Mucosa of descending colon (tissue), 3 donors: ENCODE data around the gene PAFAH1B1. TPM values are rescaled to one million over a fixed set of nuclear protein-coding genes. Genes with fewer than 3 reads are reported as not detected.

Experiments used
- ATAC-seq: fragments of 200-7000 bp; cut with Tn5 transposase; one replicate; pipeline ENCODE4 v1.9.1; 2020; ENCODE audit warnings: mild to moderate bottlenecking, moderate library complexity
- DNase-seq, 3 donors: peaks; one replicate each; pipeline ENCODE4 v3.0.0-alpha.2; 2020
- H3K36me3 ChIP-seq: fragments of 200-600 bp; one replicate; pipeline ENCODE4 v1.8.0; 2021; ENCODE audit warnings: low read depth, mild to moderate bottlenecking
- H3K4me1 ChIP-seq: fragments of 200-600 bp; one replicate; pipeline ENCODE4 v1.8.0; 2021; ENCODE audit warnings: low read depth, mild to moderate bottlenecking
- H3K4me3 ChIP-seq: fragments of 200-600 bp; one replicate; pipeline ENCODE4 v1.8.0; 2021; ENCODE audit warnings: mild to moderate bottlenecking
- H3K9me3 ChIP-seq: fragments of 200-600 bp; one replicate; pipeline ENCODE4 v1.8.0; 2021; ENCODE audit warnings: mild to moderate bottlenecking
- CTCF ChIP-seq: fragments of 200-600 bp; IDR thresholded peaks from one replicate; pipeline ENCODE4 v1.8.0; 2022; ENCODE audit warnings: antibody characterized with exemption, mild to moderate bottlenecking
- intact Hi-C, 2 donors: fragments of 100-400 bp; cut with DNase I in 1 of 2; cut with micrococcal nuclease in 1 of 2; formaldehyde crosslinking; loops; one replicate each; pipeline versions ENCODE4 v1.11.0 to v1.11.1; 2022; cut with DNase I, micrococcal nuclease
- microRNA-seq: library from miRNA; unstranded; fragments of <30 nt; microRNA quantifications from one replicate; pipeline ENCODE4, GENCODE V29; 2019
- total RNA-seq, 3 donors: library from RNA; stranded (reverse); fragmentation: NEBNext Ultra II Directional in 2 of 3; extraction: Animal tissue kit (Norgen Biotek cat#: 25700) in 2 of 3; gene quantifications; one replicate each; pipeline versions ENCODE4 v1.2.1 to v1.2.4, GENCODE V29; 2021 to 2023
- donor health status: DM: no; HTN: no; CAD: no; lungs with moderate emphysema.
- donor health status: DM: no; HTN: no; CAD: no.
- donor health status: DM: no; HTN: yes; CAD: no.

PAFAH1B1 gene
- total RNA-seq, 3 donors from 2014 or later = 108 to 142 (median 112) TPM

DNA sequence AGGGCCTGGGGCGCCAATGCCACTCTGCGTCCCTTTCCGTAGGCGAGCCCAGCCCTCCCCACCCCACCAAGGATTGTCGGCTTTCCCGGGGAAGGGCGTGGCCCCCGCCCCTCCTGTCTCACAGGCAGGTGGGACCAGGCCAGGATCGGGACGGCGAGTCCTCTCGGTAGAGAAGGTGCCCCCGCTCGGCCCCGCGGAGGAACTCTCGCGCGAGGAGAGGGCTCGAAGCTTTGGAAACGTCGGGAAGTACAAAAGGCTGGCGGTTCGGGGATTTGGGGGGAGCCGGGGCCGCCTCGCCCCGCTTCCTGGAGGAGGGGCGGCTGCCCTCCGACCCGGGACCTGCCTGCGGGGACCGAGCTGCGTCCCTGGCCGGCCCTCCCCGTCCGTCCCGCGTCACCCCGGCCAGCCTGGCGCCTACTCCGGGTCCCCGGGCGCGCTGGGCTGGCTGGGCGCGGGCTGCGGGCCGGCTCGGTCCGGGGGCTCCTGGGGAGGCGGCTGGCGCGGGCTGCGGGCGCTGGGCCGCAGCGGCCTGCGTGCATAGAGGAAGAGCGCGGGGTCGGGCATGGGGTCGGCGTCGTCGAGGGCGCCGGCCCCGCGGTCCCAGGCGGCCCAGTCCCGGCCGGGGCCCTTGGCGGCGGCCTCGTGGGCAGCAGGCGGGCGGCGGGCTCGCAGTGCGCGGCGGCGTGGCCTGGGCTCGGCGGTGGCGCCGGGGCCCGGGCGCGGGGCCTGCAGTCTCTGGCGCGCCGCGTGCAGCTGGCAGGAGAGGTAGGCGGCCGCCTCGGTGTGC lies 130.7 kb downstream of the PAFAH1B1 start:
- no peak for TF ChIP-seq CTCF
- peak; percentile 74 for ATAC-seq
- no peaks in the 10 kb centered on the region for H3K9me3 ChIP-seq
- intact Hi-C loops = no loop called here
- no peaks in the 10 kb centered on the region for H3K36me3 ChIP-seq
- peaks cover 9% of the 10 kb centered on the region for H3K4me1 ChIP-seq
- peak; percentile 69 to 84 (median 82) for DNase-seq
- H3K4me3 ChIP-seq = no peak overlapping the region

DNA sequence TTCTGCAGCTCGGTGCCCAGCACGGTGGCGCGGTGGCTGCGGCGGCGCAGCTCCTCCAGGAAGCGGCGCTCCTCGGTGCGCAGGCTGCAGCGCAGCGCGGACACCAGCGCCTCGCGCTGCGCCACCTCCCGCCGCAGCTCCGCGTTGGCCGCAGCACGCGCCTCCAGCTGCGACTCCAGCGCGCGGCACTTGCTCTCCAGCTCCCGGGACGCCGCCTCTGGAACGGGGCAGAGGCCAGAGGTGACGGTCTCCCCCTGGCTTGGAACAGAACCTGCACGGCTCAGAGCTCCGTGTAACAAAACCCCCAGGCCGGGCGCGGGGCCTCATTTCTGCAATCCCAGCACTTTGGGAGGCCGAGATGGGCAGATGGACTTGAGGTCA lies 131.3 kb downstream of the PAFAH1B1 start:
- DNase-seq (peak; percentile 62 to 77 (median 73)), ATAC-seq (peak; percentile 85)
- no peaks in the 10 kb centered on the region for H3K9me3 ChIP-seq
- intact Hi-C loops = no loop called here
- H3K4me3 ChIP-seq = no peak overlapping the region
- no peak for TF ChIP-seq CTCF
- H3K4me1 ChIP-seq = peaks cover 9% of the 10 kb centered on the region
- no peaks in the 10 kb centered on the region for H3K36me3 ChIP-seq

DNA sequence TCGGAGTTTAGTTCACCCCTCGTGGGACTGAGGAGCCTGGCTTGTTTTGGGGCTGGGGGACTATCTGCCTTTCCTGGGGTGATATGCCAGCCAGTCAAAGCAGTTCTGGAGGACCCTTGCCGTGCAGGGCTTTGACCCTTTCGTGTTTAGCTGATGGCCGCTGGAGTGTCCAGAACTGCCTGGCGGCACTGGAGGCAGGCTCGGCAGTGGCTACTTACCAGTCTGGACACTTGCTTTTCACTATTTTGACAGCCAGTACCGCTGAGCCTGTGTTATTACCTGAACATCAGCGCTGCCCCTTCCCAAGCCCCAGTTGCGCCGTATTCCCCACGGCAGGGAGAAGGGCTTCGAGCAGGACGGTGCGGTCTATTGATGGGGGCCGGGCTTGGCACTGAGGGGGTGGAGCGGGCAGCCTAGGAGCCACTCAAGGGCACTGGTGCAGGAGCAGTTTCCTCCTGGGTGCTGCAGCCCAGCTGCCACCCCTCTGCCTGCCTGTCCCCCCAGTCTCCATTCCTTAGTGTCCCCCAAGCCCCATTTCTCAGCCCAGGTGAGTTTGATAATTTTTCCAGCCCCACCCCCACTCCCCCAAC lies 137.4 kb downstream of the PAFAH1B1 start:
- Histone ChIP-seq H3K9me3 (no peaks in the 10 kb centered on the region), H3K36me3 (no peaks in the 10 kb centered on the region), H3K4me1 (no peaks in the 10 kb centered on the region), H3K4me3 (no peak overlapping the region)
- no peak for TF ChIP-seq CTCF
- intact Hi-C loops = no loop called here
- DNase-seq = no peak
- ATAC-seq = no peak

DNA sequence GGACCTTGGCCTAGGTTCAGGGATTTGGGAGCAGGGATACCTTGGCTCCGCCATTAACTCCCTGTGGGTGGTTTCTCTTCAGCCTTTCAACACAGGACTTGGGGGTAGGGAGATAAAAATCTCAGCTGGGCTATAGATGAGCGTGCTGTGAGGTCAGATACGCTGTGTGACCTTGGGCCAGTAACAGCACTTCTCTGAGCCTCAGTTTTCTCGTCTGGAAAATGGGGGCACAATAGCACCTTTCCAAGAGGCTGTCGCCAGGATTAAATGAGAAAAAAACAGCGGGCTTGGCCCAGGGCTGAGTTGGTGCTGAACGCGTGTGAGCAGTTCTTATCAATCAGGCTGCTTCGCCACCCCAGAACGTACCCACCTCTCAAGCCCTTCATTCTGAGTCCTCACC lies 138.4 kb downstream of the PAFAH1B1 start:
- H3K9me3 ChIP-seq = no peaks in the 10 kb centered on the region
- intact Hi-C loops = no loop called here
- H3K4me1 ChIP-seq = no peaks in the 10 kb centered on the region
- H3K4me3 ChIP-seq = no peak overlapping the region
- no peak for DNase-seq
- no peak for ATAC-seq
- no peak for TF ChIP-seq CTCF
- no peaks in the 10 kb centered on the region for H3K36me3 ChIP-seq

GRCh38 chr17:2734939-2735338 lies 141.5 kb downstream of the PAFAH1B1 start:
- Histone ChIP-seq H3K4me3 (no peak overlapping the region), H3K4me1 (no peaks in the 10 kb centered on the region), H3K9me3 (no peaks in the 10 kb centered on the region), H3K36me3 (no peaks in the 10 kb centered on the region)
- no peak for TF ChIP-seq CTCF
- no peak for DNase-seq
- ATAC-seq = no peak
- intact Hi-C loops = no loop called here

Small RNA genes lying within 50 kb of the gene (microRNA-seq; reads per million reads assigned to microRNA genes)
- not detected for gene MIR6776

Other genes starting within 250 kb of the PAFAH1B1 start
- gene MNT, start 192.6 kb upstream of the PAFAH1B1 start, total RNA-seq = 10 to 100 TPM; 22.8 to 39.1 (median 25.2) TPM
- 10 to 100 TPM; 16.2 to 30.7 (median 19.9) TPM for gene METTL16, start 81.8 kb upstream of the PAFAH1B1 start, total RNA-seq
- gene CLUH, start 118.1 kb downstream of the PAFAH1B1 start, total RNA-seq = 100 to 1,000 TPM; 120 to 149 (median 145) TPM
- gene CCDC92B, start 156.0 kb downstream of the PAFAH1B1 start, total RNA-seq = 1 to 10 TPM; 1.3 to 2.2 (median 2.2) TPM
- 10 to 100 TPM; 26.6 to 45.3 (median 43.3) TPM for gene RAP1GAP2, start 202.8 kb downstream of the PAFAH1B1 start, total RNA-seq